K562 (cell line): ENCODE results near the gene HNRNPLL. TPM values are rescaled to one million over a fixed set of nuclear protein-coding genes. Genes with fewer than 3 reads are reported as not detected.

Experiments
- E2F3 ChIP-seq: fragments of 250-450 bp; sonication (Bioruptor Pico); IDR thresholded peaks from 2 replicates; pipeline ENCODE4 v1.4.0; 2020; ENCODE audit warnings: mild to moderate bottlenecking
- ELF1 ChIP-seq: fragments of 200-800 bp; sonication (Bioruptor generic); IDR thresholded peaks from 2 replicates; pipeline ENCODE4 v1.6.1; 2016; ENCODE audit warnings: missing genetic modification characterization, missing compliant biosample characterization
- EZH2 ChIP-seq: IDR thresholded peaks from 2 replicates; pipeline ENCODE4 v1.6.1; 2012; ENCODE audit warnings: low read depth, mild to moderate bottlenecking, inconsistent platforms, low read length, borderline replicate concordance
- LEF1 ChIP-seq: fragments of 450-650 bp; IDR thresholded peaks from 2 replicates; pipeline ENCODE4 v1.6.1; 2016; ENCODE audit warnings: mild to moderate bottlenecking
- PML ChIP-seq: IDR thresholded peaks from 2 replicates; pipeline ENCODE4 v1.6.1; 2012; ENCODE audit warnings: low read length, inconsistent platforms
- RBM22 ChIP-seq: fragments of 200-400 bp; formaldehyde crosslinking; IDR thresholded peaks from 2 replicates; pipeline ENCODE4 v1.6.1; 2018; ENCODE audit warnings: low read length, low read depth; ENCODE audit not compliant: poor library complexity, severe bottlenecking
- RCOR1 ChIP-seq, 2 experiments: IDR thresholded peaks; 2 replicates each; pipeline ENCODE4 v1.6.1; 2012; ENCODE audit warnings: low read depth in 2 of 2, low read length in 2 of 2, borderline replicate concordance in 1 of 2, improper control_type of control experiment in 1 of 2
- SAP30 ChIP-seq: fragments of 200-600 bp; sonication (generic); IDR thresholded peaks from 2 replicates; pipeline ENCODE4 v1.6.1; 2012; ENCODE audit warnings: borderline replicate concordance, low read depth, mild to moderate bottlenecking, moderate library complexity, low read length, control low read depth, inconsistent platforms; ENCODE audit not compliant: insufficient read depth, poor library complexity, severe bottlenecking
- TAL1 ChIP-seq: fragments of 450-650 bp; IDR thresholded peaks from 2 replicates; pipeline ENCODE4 v1.6.1; 2016; ENCODE audit warnings: mild to moderate bottlenecking
- TGIF2 ChIP-seq: sonication (generic); formaldehyde crosslinking; IDR thresholded peaks from 2 replicates; pipeline ENCODE4 v1.8.1; 2022; ENCODE audit warnings: mild to moderate bottlenecking, missing genetic modification reagents, moderate library complexity
- U2AF1 ChIP-seq: fragments of 200-400 bp; formaldehyde crosslinking; optimal IDR thresholded peaks from 2 replicates; pipeline ENCODE3; 2017; ENCODE audit warnings: mild to moderate bottlenecking, low read depth, low read length, moderate library complexity
- XRCC5 ChIP-seq: fragments of 200-400 bp; formaldehyde crosslinking; IDR thresholded peaks from 2 replicates; pipeline ENCODE4 v1.6.1; 2017; ENCODE audit warnings: low read depth, mild to moderate bottlenecking, low read length
- ZNF197 ChIP-seq: fragments of 200-800 bp; sonication (Bioruptor generic); IDR thresholded peaks from 2 replicates; pipeline ENCODE4 v1.6.1; 2016; ENCODE audit warnings: low read depth, missing genetic modification characterization, missing compliant biosample characterization
- ZNF696 ChIP-seq: fragments of 250-450 bp; sonication (Bioruptor Pico); conservative IDR thresholded peaks from 2 replicates; pipeline ENCODE4 v1.4.0; 2020; ENCODE audit warnings: mild to moderate bottlenecking, moderate library complexity
- polyA plus RNA-seq, 8 experiments: library from polyadenylated mRNA; depleted of rRNA in 4 of 8; stranded (reverse) in 5 of 8; unstranded in 3 of 8; fragments of >200 nt; fragmentation: Nextera tagmentation in 2 of 8; fragmentation: Illumina TruSeq in 1 of 8; extraction: Ambion mirVana in 2 of 8; extraction: Trizol in 1 of 8; gene quantifications; 2 replicates each; pipeline versions ENCODE4 v1.2.1 to v1.2.3, GENCODE V29; 2011 to 2014; ENCODE audit warnings: inconsistent platforms in 1 of 8, missing spikeins in 1 of 8
- total RNA-seq, 7 experiments: library from RNA; depleted of rRNA in 6 of 7; stranded (reverse); fragments of >200 nt in 6 of 7; fragmentation: Illumina TruSeq in 2 of 7; extraction: Trizol in 2 of 7; gene quantifications; 2 replicates each; pipeline versions ENCODE4 v1.2.1 to v1.2.3, GENCODE V29; 2011 to 2021; ENCODE audit warnings: low replicate concordance in 1 of 7
- TF ChIP-seq, protein P1 (sequence below): fragments of 450-650 bp; IDR thresholded peaks from 2 replicates; pipeline ENCODE4 v1.7.0; 2016; ENCODE audit warnings: borderline replicate concordance
- TF ChIP-seq, protein P2 (sequence below): fragments of 250-450 bp; sonication (Bioruptor Pico); IDR thresholded peaks from 2 replicates; pipeline ENCODE4 v1.4.0; 2020; ENCODE audit warnings: mild to moderate bottlenecking, moderate library complexity, borderline replicate concordance
- TF ChIP-seq, protein P3 (sequence below), 2 experiments: IDR thresholded peaks; 2 replicates each; pipeline ENCODE4 v1.6.1; 2012; ENCODE audit warnings: improper control_type of control experiment in 2 of 2, low read depth in 2 of 2, low read length in 2 of 2, borderline replicate concordance in 1 of 2
- TF ChIP-seq, protein P4 (sequence below): fragments of 450-650 bp; IDR thresholded peaks from 2 replicates; pipeline ENCODE4 v1.6.1; 2016; ENCODE audit warnings: antibody characterized with exemption

Gene HNRNPLL
- total and polyA plus RNA-seq, 9 of the 15 experiments (the other 6 are each of a cell fraction or from before 2014, with no cell fraction given) = 19.8 to 135 (median 57.8) TPM

DNA sequence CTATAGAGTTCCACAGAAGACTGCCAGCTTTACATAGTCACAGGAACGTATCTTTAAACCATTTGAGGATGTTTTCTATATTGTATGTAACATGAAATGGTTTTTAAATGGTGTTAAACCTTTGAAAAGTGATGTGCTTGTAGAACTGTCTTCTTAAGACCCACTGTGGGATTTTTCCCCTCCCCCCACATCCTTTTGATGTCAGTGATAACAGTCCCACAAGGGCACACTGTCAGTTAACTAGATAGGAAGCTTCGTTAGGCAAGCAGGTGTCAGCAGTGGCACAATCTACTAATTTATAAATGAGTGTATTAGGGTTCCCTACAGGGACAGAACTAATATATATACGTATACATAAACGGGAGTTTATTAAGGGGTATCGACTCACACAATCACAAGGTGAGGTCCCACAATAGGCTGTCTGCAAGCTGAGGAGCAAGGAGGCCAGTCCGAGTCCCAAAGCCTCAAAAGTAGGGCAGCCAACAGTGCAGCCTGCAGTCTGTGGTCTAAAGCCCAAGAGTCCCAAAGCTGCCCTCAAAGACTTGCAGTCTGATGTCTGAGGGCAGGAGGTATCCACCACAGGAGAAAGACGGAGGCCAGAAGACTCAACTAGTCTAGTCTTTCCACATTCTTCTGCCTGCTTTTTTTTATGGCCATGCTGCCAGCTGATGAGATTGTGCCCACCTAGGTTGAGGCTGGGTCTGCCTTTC is 23.8 kb upstream of the HNRNPLL start (continued):
- TF ChIP-seq, protein P1, sequence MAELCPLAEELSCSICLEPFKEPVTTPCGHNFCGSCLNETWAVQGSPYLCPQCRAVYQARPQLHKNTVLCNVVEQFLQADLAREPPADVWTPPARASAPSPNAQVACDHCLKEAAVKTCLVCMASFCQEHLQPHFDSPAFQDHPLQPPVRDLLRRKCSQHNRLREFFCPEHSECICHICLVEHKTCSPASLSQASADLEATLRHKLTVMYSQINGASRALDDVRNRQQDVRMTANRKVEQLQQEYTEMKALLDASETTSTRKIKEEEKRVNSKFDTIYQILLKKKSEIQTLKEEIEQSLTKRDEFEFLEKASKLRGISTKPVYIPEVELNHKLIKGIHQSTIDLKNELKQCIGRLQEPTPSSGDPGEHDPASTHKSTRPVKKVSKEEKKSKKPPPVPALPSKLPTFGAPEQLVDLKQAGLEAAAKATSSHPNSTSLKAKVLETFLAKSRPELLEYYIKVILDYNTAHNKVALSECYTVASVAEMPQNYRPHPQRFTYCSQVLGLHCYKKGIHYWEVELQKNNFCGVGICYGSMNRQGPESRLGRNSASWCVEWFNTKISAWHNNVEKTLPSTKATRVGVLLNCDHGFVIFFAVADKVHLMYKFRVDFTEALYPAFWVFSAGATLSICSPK = no peak
- TF ChIP-seq EZH2 (no peak), TAL1 (no peak), ELF1 (no peak), XRCC5 (no peak), PML (no peak), RBM22 (no peak), SAP30 (no peak), LEF1 (peak; percentile 80; the same call in 1 of the 2 replicates), TGIF2 (CRISPR knock-in tag) (no peak), ZNF696 (CRISPR knock-in tag) (no peak), RCOR1 (IDR thresholded peaks at IDR 0.05; ENCODE audit: borderline replicate concordance in 1 of 2, low read depth in 2 of 2, low read length in 2 of 2) (0 out of 4 replicates have a peak, but pooled peaks of 1 of the 2 experiments have one; percentile 43), U2AF1 (no peak), ZNF197 (CRISPR knock-in tag) (no peak), E2F3 (CRISPR knock-in tag) (no peak)
- TF ChIP-seq, protein P2, sequence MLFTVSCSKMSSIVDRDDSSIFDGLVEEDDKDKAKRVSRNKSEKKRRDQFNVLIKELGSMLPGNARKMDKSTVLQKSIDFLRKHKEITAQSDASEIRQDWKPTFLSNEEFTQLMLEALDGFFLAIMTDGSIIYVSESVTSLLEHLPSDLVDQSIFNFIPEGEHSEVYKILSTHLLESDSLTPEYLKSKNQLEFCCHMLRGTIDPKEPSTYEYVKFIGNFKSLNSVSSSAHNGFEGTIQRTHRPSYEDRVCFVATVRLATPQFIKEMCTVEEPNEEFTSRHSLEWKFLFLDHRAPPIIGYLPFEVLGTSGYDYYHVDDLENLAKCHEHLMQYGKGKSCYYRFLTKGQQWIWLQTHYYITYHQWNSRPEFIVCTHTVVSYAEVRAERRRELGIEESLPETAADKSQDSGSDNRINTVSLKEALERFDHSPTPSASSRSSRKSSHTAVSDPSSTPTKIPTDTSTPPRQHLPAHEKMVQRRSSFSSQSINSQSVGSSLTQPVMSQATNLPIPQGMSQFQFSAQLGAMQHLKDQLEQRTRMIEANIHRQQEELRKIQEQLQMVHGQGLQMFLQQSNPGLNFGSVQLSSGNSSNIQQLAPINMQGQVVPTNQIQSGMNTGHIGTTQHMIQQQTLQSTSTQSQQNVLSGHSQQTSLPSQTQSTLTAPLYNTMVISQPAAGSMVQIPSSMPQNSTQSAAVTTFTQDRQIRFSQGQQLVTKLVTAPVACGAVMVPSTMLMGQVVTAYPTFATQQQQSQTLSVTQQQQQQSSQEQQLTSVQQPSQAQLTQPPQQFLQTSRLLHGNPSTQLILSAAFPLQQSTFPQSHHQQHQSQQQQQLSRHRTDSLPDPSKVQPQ (CRISPR knock-in tag) = no peak
- TF ChIP-seq, protein P3, sequence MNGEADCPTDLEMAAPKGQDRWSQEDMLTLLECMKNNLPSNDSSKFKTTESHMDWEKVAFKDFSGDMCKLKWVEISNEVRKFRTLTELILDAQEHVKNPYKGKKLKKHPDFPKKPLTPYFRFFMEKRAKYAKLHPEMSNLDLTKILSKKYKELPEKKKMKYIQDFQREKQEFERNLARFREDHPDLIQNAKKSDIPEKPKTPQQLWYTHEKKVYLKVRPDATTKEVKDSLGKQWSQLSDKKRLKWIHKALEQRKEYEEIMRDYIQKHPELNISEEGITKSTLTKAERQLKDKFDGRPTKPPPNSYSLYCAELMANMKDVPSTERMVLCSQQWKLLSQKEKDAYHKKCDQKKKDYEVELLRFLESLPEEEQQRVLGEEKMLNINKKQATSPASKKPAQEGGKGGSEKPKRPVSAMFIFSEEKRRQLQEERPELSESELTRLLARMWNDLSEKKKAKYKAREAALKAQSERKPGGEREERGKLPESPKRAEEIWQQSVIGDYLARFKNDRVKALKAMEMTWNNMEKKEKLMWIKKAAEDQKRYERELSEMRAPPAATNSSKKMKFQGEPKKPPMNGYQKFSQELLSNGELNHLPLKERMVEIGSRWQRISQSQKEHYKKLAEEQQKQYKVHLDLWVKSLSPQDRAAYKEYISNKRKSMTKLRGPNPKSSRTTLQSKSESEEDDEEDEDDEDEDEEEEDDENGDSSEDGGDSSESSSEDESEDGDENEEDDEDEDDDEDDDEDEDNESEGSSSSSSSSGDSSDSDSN (IDR thresholded peaks at IDR 0.05; ENCODE audit: borderline replicate concordance in 1 of 2, low read depth in 2 of 2, low read length in 2 of 2) = no peak
- TF ChIP-seq, protein P4, sequence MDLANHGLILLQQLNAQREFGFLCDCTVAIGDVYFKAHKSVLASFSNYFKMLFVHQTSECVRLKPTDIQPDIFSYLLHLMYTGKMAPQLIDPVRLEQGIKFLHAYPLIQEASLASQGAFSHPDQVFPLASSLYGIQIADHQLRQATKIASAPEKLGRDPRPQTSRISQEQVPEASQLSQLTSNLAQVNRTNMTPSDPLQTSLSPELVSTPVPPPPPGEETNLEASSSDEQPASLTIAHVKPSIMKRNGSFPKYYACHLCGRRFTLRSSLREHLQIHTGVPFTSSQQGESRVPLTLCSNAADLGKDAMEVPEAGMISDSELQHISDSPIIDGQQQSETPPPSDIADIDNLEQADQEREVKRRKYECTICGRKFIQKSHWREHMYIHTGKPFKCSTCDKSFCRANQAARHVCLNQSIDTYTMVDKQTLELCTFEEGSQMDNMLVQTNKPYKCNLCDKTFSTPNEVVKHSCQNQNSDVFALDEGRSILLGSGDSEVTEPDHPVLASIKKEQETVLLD = no peak
